PFSK-1 (cell line): ENCODE measurements around the gene PPP1R15B.

Experiments
- FOXP2 ChIP-seq: optimal IDR thresholded peaks from 2 replicates; pipeline ENCODE3; 2011; ENCODE audit warnings: borderline replicate concordance, control low read depth, inconsistent platforms; ENCODE audit not compliant: insufficient read depth; ENCODE audit errors: extremely low read length, extremely low read depth
- POLR2AphosphoS5 ChIP-seq: IDR thresholded peaks from 2 replicates; pipeline ENCODE4 v1.6.1; 2012; ENCODE audit warnings: low read depth, mild to moderate bottlenecking, control low read depth, low read length, moderate library complexity
- SIN3A ChIP-seq: IDR thresholded peaks from 2 replicates; pipeline ENCODE4 v1.6.1; 2012; ENCODE audit warnings: mild to moderate bottlenecking, low read length, moderate library complexity, borderline replicate concordance; ENCODE audit not compliant: insufficient read depth
- TAF1 ChIP-seq: IDR thresholded peaks from 2 replicates; pipeline ENCODE4 v1.6.1; 2012; ENCODE audit warnings: low read length, control low read depth, borderline replicate concordance; ENCODE audit not compliant: insufficient read depth
- TF ChIP-seq, protein P1 (sequence below), 2 experiments: IDR thresholded peaks; 2 replicates each; pipeline versions ENCODE4 v1.6.1 to v1.8.0; 2011 to 2012; ENCODE audit warnings: low read depth in 2 of 2, low read length in 2 of 2, control low read depth in 1 of 2, inconsistent platforms in 1 of 2, mild to moderate bottlenecking in 1 of 2, moderate library complexity in 1 of 2; ENCODE audit not compliant: insufficient read depth in 1 of 2

The PPP1R15B gene

GRCh38 chr1:204377800-204378668 lies 33.6 kb downstream of the PPP1R15B start:
- TF ChIP-seq POLR2AphosphoS5 (no peak), SIN3A (no peak), TAF1 (no peak), FOXP2 (no peak)
- TF ChIP-seq, protein P1, sequence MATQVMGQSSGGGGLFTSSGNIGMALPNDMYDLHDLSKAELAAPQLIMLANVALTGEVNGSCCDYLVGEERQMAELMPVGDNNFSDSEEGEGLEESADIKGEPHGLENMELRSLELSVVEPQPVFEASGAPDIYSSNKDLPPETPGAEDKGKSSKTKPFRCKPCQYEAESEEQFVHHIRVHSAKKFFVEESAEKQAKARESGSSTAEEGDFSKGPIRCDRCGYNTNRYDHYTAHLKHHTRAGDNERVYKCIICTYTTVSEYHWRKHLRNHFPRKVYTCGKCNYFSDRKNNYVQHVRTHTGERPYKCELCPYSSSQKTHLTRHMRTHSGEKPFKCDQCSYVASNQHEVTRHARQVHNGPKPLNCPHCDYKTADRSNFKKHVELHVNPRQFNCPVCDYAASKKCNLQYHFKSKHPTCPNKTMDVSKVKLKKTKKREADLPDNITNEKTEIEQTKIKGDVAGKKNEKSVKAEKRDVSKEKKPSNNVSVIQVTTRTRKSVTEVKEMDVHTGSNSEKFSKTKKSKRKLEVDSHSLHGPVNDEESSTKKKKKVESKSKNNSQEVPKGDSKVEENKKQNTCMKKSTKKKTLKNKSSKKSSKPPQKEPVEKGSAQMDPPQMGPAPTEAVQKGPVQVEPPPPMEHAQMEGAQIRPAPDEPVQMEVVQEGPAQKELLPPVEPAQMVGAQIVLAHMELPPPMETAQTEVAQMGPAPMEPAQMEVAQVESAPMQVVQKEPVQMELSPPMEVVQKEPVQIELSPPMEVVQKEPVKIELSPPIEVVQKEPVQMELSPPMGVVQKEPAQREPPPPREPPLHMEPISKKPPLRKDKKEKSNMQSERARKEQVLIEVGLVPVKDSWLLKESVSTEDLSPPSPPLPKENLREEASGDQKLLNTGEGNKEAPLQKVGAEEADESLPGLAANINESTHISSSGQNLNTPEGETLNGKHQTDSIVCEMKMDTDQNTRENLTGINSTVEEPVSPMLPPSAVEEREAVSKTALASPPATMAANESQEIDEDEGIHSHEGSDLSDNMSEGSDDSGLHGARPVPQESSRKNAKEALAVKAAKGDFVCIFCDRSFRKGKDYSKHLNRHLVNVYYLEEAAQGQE (IDR thresholded peaks at IDR 0.05; ENCODE audit: insufficient read depth in 1 of 2, low read depth in 2 of 2, low read length in 2 of 2): no peak

DNA sequence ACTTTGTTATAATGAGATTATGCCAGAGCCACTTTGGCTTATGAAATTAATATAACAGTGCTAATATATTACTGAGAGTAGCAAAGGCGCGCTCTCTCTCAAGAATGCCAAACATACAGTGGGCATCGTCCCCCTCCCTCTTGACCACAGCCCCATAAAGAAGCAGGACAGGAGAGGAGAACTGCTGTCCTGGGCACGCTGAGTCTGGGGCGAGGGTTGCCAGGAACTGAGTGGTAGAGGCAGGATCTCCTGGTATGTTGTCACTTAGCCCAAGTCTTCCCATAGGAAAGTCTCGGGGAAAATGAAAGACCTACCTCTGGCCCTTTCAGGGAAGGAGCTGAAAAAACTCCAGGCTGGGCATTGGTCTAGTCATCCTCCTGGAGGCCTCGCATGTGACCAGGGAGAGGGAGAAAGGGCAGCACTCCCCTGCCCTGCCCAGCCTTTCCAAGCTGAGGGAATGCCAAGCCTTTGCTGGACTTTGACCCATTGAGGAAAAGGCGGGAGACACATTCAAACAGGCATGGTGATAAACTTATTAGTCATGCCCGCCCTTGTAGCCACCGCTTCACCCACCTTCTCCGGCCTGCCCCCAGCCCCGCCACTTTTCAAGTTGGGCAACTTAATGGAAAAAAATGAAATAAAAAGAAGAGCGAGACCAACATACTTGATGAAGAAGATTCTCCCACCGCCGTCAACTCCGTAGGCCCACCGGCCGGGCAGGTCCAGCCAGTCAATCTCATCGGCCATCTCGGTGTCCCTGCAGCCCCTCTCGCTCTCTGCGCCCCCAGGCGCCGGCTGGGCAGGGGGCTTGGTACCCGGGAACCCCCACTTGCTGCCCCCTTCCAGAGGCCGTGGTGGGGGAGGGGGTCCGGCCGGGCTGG lies 34.5 kb downstream of the PPP1R15B start:
- no peak for TF ChIP-seq FOXP2
- TF ChIP-seq POLR2AphosphoS5: no peak
- no peak for TF ChIP-seq TAF1
- no peak for TF ChIP-seq SIN3A
- TF ChIP-seq, protein P1 (IDR thresholded peaks at IDR 0.05; ENCODE audit: insufficient read depth in 1 of 2, low read depth in 2 of 2, low read length in 2 of 2): no peak

- TF ChIP-seq FOXP2 (no peak), POLR2AphosphoS5 (no peak), SIN3A (no peak), TAF1 (no peak)
- TF ChIP-seq, protein P1 (IDR thresholded peaks at IDR 0.05; ENCODE audit: insufficient read depth in 1 of 2, low read depth in 2 of 2, low read length in 2 of 2): no peak
Observed at GRCh38 chr1:204376465-204376864, 35.2 kb downstream of the PPP1R15B start.

- TF ChIP-seq SIN3A: no peak
- TF ChIP-seq TAF1: no peak
- TF ChIP-seq, protein P1 (IDR thresholded peaks at IDR 0.05; ENCODE audit: insufficient read depth in 1 of 2, low read depth in 2 of 2, low read length in 2 of 2): no peak
- no peak for TF ChIP-seq FOXP2
- no peak for TF ChIP-seq POLR2AphosphoS5
Observed at GRCh38 chr1:204373911-204374310, 37.7 kb downstream of the PPP1R15B start.
